OCI-M1 (cell line): ENCODE measurements around the gene FXR2.

Source experiments
- DNase-seq: peaks from one replicate; lab custom pipeline; 2025; lab: John Stamatoyannopoulos, UW

Gene FXR2

GRCh38 chr17:7548585-7549400 lies 65.9 kb downstream of the FXR2 start, which contains the start of gene TNFSF12:
TSS of gene TNFSF12 (plus strand) at chr17:7549058. CDS start at chr17:7549154, 96 bp downstream.
- no peak for DNase-seq

- DNase-seq = no peak
Measured at GRCh38 chr17:7544911-7545310, 69.8 kb downstream of the FXR2 start.
